ENCODE results near the gene ALOX5AP. TPM values are rescaled to one million over a fixed set of nuclear protein-coding genes. Genes with fewer than 3 reads are reported as not detected.

The ALOX5AP gene
- total RNA-seq, 6 experiments from 2014 or later: not detected

GRCh38 chr13:30763786-30764413, 28.6 kb downstream of the ALOX5AP start:
- H3K27ac Mint-ChIP-seq: no peak overlapping the region
- H3K27me3 Mint-ChIP-seq (ENCODE audit: insufficient read depth): peaks cover 4% of the 10 kb centered on the region; the same call in 1 of the 2 replicates
- H3K9me3 Mint-ChIP-seq: no peaks in the 10 kb centered on the region
- no peak for TF ChIP-seq CTCF (IDR thresholded peaks at IDR 0.05)
- H3K4me1 Mint-ChIP-seq (ENCODE audit: low read depth): peaks cover 20% of the 10 kb centered on the region
- DNase-seq: no peak
- no peaks in the 10 kb centered on the region for H3K36me3 Mint-ChIP-seq (ENCODE audit: low read depth)
- no peak overlapping the region for H3K4me3 Mint-ChIP-seq

- no peak for DNase-seq
- no peak for TF ChIP-seq CTCF (IDR thresholded peaks at IDR 0.05)
- no peak overlapping the region for H3K4me3 Mint-ChIP-seq
- H3K4me1 Mint-ChIP-seq (ENCODE audit: low read depth): peaks cover 12% of the 10 kb centered on the region
- no peaks in the 10 kb centered on the region for H3K9me3 Mint-ChIP-seq
- H3K27ac Mint-ChIP-seq: no peak overlapping the region
- H3K36me3 Mint-ChIP-seq (ENCODE audit: low read depth): no peaks in the 10 kb centered on the region
- H3K27me3 Mint-ChIP-seq (ENCODE audit: insufficient read depth): no peaks in the 10 kb centered on the region; the same call in 1 of the 2 replicates
Observed at GRCh38 chr13:30766231-30766630, 30.9 kb downstream of the ALOX5AP start.

- Mint-ChIP-seq H3K36me3 (ENCODE audit: low read depth) (no peaks in the 10 kb centered on the region), H3K4me3 (no peak overlapping the region), H3K27me3 (ENCODE audit: insufficient read depth) (peaks cover 2% of the 10 kb centered on the region), H3K27ac (no peak overlapping the region), H3K4me1 (ENCODE audit: low read depth) (no peaks in the 10 kb centered on the region), H3K9me3 (no peaks in the 10 kb centered on the region)
- no peak for TF ChIP-seq CTCF (IDR thresholded peaks at IDR 0.05)
- DNase-seq: no peak
Observed at GRCh38 chr13:30770929-30771328, 35.6 kb downstream of the ALOX5AP start.

GRCh38 chr13:30773561-30773960, 38.2 kb downstream of the ALOX5AP start:
- DNase-seq: no peak
- Mint-ChIP-seq H3K4me1 (ENCODE audit: low read depth) (no peaks in the 10 kb centered on the region), H3K27ac (no peak overlapping the region), H3K4me3 (no peak overlapping the region), H3K9me3 (no peaks in the 10 kb centered on the region), H3K36me3 (ENCODE audit: low read depth) (no peaks in the 10 kb centered on the region), H3K27me3 (ENCODE audit: insufficient read depth) (peaks cover 3% of the 10 kb centered on the region)
- TF ChIP-seq CTCF (IDR thresholded peaks at IDR 0.05): no peak

- Mint-ChIP-seq H3K27ac (no peak overlapping the region), H3K4me3 (no peak overlapping the region), H3K36me3 (ENCODE audit: low read depth) (no peaks in the 10 kb centered on the region), H3K4me1 (ENCODE audit: low read depth) (no peaks in the 10 kb centered on the region), H3K9me3 (no peaks in the 10 kb centered on the region), H3K27me3 (ENCODE audit: insufficient read depth) (peaks cover 10% of the 10 kb centered on the region)
- no peak for TF ChIP-seq CTCF (IDR thresholded peaks at IDR 0.05)
- no peak for DNase-seq
Observed at GRCh38 chr13:30774214-30774730, 38.9 kb downstream of the ALOX5AP start.
